A549 (cell line): ENCODE measurements around the gene LDLRAD3. TPM values are rescaled to one million over a fixed set of nuclear protein-coding genes. Genes with fewer than 3 reads are reported as not detected.

Source experiments
- ATAC-seq, 2 experiments: fragments of 200-7000 bp in 1 of 2; fragments of >200 bp in 1 of 2; cut with Nextera tagmentation in 1 of 2; cut with Tn5 transposase in 1 of 2; 3 replicates each; pipeline versions ENCODE4 v1.8.0 to v1.9.1; 2018 to 2020; ENCODE audit warnings: mild to moderate bottlenecking in 1 of 2, moderate library complexity in 1 of 2
- CTCF ChIA-PET: fragments of 300-600 bp; sonication (Branson Sonifier 250); formaldehyde crosslinking; extraction: SDS; loops from one replicate; lab custom pipeline; 2021; ENCODE audit warnings: antibody characterized with exemption, inconsistent platforms; lab: Yijun Ruan, JAX
- POLR2A ChIA-PET: fragments of 350-600 bp; formaldehyde crosslinking; extraction: SDS; loops from one replicate; lab custom pipeline; 2021; ENCODE audit warnings: antibody characterized with exemption, inconsistent platforms; lab: Yijun Ruan, JAX
- DNase-seq, 2 experiments: peaks; one replicate each; pipeline versions ENCODE4 v3.0.0 to v3.0.0-alpha.2; 2011 to 2016; ENCODE audit warnings: low read depth in 1 of 2, low spot score in 1 of 2
- FAIRE-seq: peaks from 2 replicates; lab custom pipeline; 2011; peaks lifted over from hg19 to GRCh38; lab: Jason Lieb, UNC
- H3K27ac ChIP-seq, 2 experiments: fragments of >200 bp; sonication (Bioruptor Twin); formaldehyde crosslinking; 3 replicates each; pipeline ENCODE4 v1.5.1; 2016 to 2017
- H3K4me1 ChIP-seq: fragments of >200 bp; sonication (Bioruptor Twin); formaldehyde crosslinking; 3 replicates; pipeline ENCODE4 v1.6.1; 2016
- H3K4me2 ChIP-seq: fragments of >200 bp; sonication (Bioruptor Twin); formaldehyde crosslinking; 3 replicates; pipeline ENCODE4 v1.6.1; 2016
- H3K4me3 ChIP-seq: fragments of >200 bp; sonication (Bioruptor Twin); formaldehyde crosslinking; 3 replicates; pipeline ENCODE4 v1.5.1; 2016
- H3K9me3 ChIP-seq: fragments of >200 bp; sonication (Bioruptor Twin); formaldehyde crosslinking; 3 replicates; pipeline ENCODE4 v1.6.1; 2016
- BHLHE40 ChIP-seq: IDR thresholded peaks from 2 replicates; pipeline ENCODE4 v1.6.1; 2012; ENCODE audit warnings: low read depth, low read length, inconsistent platforms
- CBX2 ChIP-seq: fragments of 200-600 bp; sonication (generic); IDR thresholded peaks from 2 replicates; pipeline ENCODE4 v1.6.1; 2016; ENCODE audit warnings: low read depth, mild to moderate bottlenecking, borderline replicate concordance
- CBX8 ChIP-seq: fragments of 200-600 bp; sonication (generic); IDR thresholded peaks from 2 replicates; pipeline ENCODE4 v1.6.1; 2016
- E2F6 ChIP-seq: IDR thresholded peaks from 2 replicates; pipeline ENCODE4 v1.6.1; 2012; ENCODE audit warnings: low read depth, borderline replicate concordance
- EHF ChIP-seq: fragments of 250-450 bp; sonication (Bioruptor Pico); IDR thresholded peaks from 2 replicates; pipeline ENCODE4 v1.5.0; 2020; ENCODE audit warnings: mild to moderate bottlenecking
- EP300 ChIP-seq, 2 experiments: fragments of >200 bp; sonication (Bioruptor Twin); formaldehyde crosslinking; IDR thresholded peaks; 2 replicates in 1 of 2; 3 replicates in 1 of 2; pipeline ENCODE4 v1.6.1; 2016 to 2017
- ESRRA ChIP-seq: fragments of 150-350 bp; IDR thresholded peaks from 2 replicates; pipeline ENCODE4 v1.6.1; 2014; ENCODE audit warnings: mild to moderate bottlenecking, low read length, borderline replicate concordance
- GATA3 ChIP-seq: IDR thresholded peaks from 2 replicates; pipeline ENCODE4 v1.6.1; 2012; ENCODE audit warnings: borderline replicate concordance
- HDAC2 ChIP-seq: fragments of 200-600 bp; sonication (generic); IDR thresholded peaks from 2 replicates; pipeline ENCODE4 v1.6.1; 2016
- HMGXB4 ChIP-seq: fragments of 250-450 bp; sonication (Bioruptor Pico); IDR thresholded peaks from 2 replicates; pipeline ENCODE4 v1.5.0; 2021; ENCODE audit warnings: mild to moderate bottlenecking, moderate library complexity, borderline replicate concordance
- HOXA7 ChIP-seq: fragments of 250-450 bp; sonication (Bioruptor Pico); IDR thresholded peaks from 2 replicates; pipeline ENCODE4 v1.5.0; 2020; ENCODE audit warnings: mild to moderate bottlenecking, moderate library complexity
- HOXB13 ChIP-seq: fragments of 250-450 bp; sonication (Bioruptor Pico); IDR thresholded peaks from 2 replicates; pipeline ENCODE4 v1.5.0; 2020; ENCODE audit warnings: low read depth, mild to moderate bottlenecking, moderate library complexity
- JUNB ChIP-seq: fragments of >200 bp; sonication (Bioruptor Twin); formaldehyde crosslinking; IDR thresholded peaks from 2 replicates; pipeline ENCODE4 v1.6.1; 2016
- KDM5A ChIP-seq: fragments of 200-600 bp; sonication (generic); IDR thresholded peaks from 2 replicates; pipeline ENCODE4 v1.6.1; 2016; ENCODE audit warnings: antibody characterized with exemption, mild to moderate bottlenecking
- MAZ ChIP-seq: fragments of 150-350 bp; IDR thresholded peaks from 2 replicates; pipeline ENCODE4 v1.6.1; 2014; ENCODE audit warnings: antibody characterized with exemption, low read depth, low read length, borderline replicate concordance
- PHF8 ChIP-seq: fragments of 200-600 bp; sonication (generic); IDR thresholded peaks from 2 replicates; pipeline ENCODE4 v1.6.1; 2016; ENCODE audit warnings: low read depth, mild to moderate bottlenecking, antibody characterized with exemption, moderate library complexity, borderline replicate concordance
- POLR2A ChIP-seq: IDR thresholded peaks from 2 replicates; pipeline ENCODE4 v1.6.1; 2012; ENCODE audit warnings: mild to moderate bottlenecking, low read length
- RARB ChIP-seq: fragments of 250-450 bp; sonication (Bioruptor Pico); IDR thresholded peaks from 2 replicates; pipeline ENCODE4 v1.8.0; 2021; ENCODE audit warnings: mild to moderate bottlenecking, moderate library complexity
- RCOR1 ChIP-seq: fragments of 150-350 bp; IDR thresholded peaks from 2 replicates; pipeline ENCODE4 v1.6.1; 2014; ENCODE audit warnings: antibody characterized with exemption, low read length, low read depth
- REST ChIP-seq: fragments of 200-600 bp; sonication (generic); IDR thresholded peaks from 2 replicates; pipeline ENCODE4 v1.6.1; 2016; ENCODE audit warnings: antibody characterized with exemption, mild to moderate bottlenecking, moderate library complexity
- SMC3 ChIP-seq: fragments of >200 bp; sonication (Bioruptor Twin); formaldehyde crosslinking; IDR thresholded peaks from 3 replicates; pipeline ENCODE4 v1.6.1; 2018; ENCODE audit warnings: inconsistent platforms
- TFCP2L1 ChIP-seq: fragments of 250-450 bp; sonication (Bioruptor Pico); IDR thresholded peaks from 2 replicates; pipeline ENCODE4 v1.5.0; 2021; ENCODE audit warnings: mild to moderate bottlenecking
- USF2 ChIP-seq: fragments of 450-650 bp; IDR thresholded peaks from 2 replicates; pipeline ENCODE4 v1.6.1; 2014; ENCODE audit warnings: antibody characterized with exemption
- ZC3H11A ChIP-seq: fragments of 450-650 bp; IDR thresholded peaks from 2 replicates; pipeline ENCODE4 v1.6.1; 2014; ENCODE audit warnings: antibody characterized with exemption, mild to moderate bottlenecking
- ZFP36 ChIP-seq: fragments of 450-650 bp; IDR thresholded peaks from 2 replicates; pipeline ENCODE4 v1.6.1; 2014; ENCODE audit warnings: borderline replicate concordance; ENCODE audit not compliant: partially characterized antibody
- ZSCAN20 ChIP-seq: fragments of 250-450 bp; sonication (Bioruptor Pico); IDR thresholded peaks from 2 replicates; pipeline ENCODE4 v1.8.0; 2022; ENCODE audit warnings: mild to moderate bottlenecking, moderate library complexity
- WGBS: methylation state at CpG from one replicate; pipeline ENCODE4 v1.1.6; 2017; ENCODE audit errors: missing lambda C conversion rate; 5-methylcytosine and 5-hydroxymethylcytosine counted together
- polyA plus RNA-seq, 4 experiments: library from polyadenylated mRNA; depleted of rRNA in 3 of 4; stranded (reverse); fragments of >200 nt; fragmentation: RNase III in 1 of 4; extraction: RNeasy Plus Mini Kit Qiagen cat#74134 plus additional on column Dnase treatment in 1 of 4; gene quantifications; 2 replicates in 3 of 4; 3 replicates in 1 of 4; pipeline ENCODE4 v1.2.3, GENCODE V29; 2011 to 2017

LDLRAD3 gene
- polyA plus RNA-seq, 2 of the 4 experiments (the other 2 are of a cell fraction), result 10.5 to 13.2 TPM

GRCh38 chr11:36266767-36267166, 322.9 kb downstream of the LDLRAD3 start:
- TF ChIP-seq CBX2 (no peak), ESRRA (no peak), PHF8 (no peak), POLR2A (no peak), EHF (CRISPR knock-in tag) (no peak), HOXA7 (no peak), HMGXB4 (CRISPR knock-in tag) (no peak), KDM5A (no peak), ZC3H11A (no peak), MAZ (no peak), EP300 (IDR thresholded peaks at IDR 0.05) (no peak), RCOR1 (no peak), USF2 (no peak), HOXB13 (CRISPR knock-in tag) (no peak)
- ATAC-seq (no peak; a peak in 1 of 6 replicates), DNase-seq (no peak), FAIRE-seq (no peak)
- 23% methylated on average over 5 of the region's 5 CpGs for WGBS
- ChIA-PET CTCF (interaction anchor here (0.7 to 8.6 kb wide), 36 partner anchors 8 to 823 kb away, joined by 3 to 94 read pairs (median 4); partner anchors contain the start of gene FJX1), POLR2A (interaction anchor here (1.0 kb wide), 1 partner anchor 212 kb away, joined by 4 read pairs; no protein-coding TSS in a partner anchor)
- H3K4me1 ChIP-seq, result no peaks in the 10 kb centered on the region
- no peaks in the 10 kb centered on the region for H3K9me3 ChIP-seq
- no peak overlapping the region for H3K4me2 ChIP-seq
- H3K27ac ChIP-seq, result no peak overlapping the region
- H3K4me3 ChIP-seq, result no peak overlapping the region

- ATAC-seq (no peak), DNase-seq (no peak), FAIRE-seq (no peak)
- POLR2A ChIA-PET, result no interaction called here
- CTCF ChIA-PET, result interaction anchor here (0.6 to 8.6 kb wide), 12 partner anchors 7 to 1355 kb away, joined by 3 to 94 read pairs (median 5); no protein-coding TSS in a partner anchor
- Histone ChIP-seq H3K4me2 (no peak overlapping the region), H3K9me3 (no peaks in the 10 kb centered on the region), H3K4me1 (no peaks in the 10 kb centered on the region), H3K4me3 (no peak overlapping the region), H3K27ac (no peak overlapping the region)
- TF ChIP-seq BHLHE40 (no peak), E2F6 (no peak), EHF (CRISPR knock-in tag) (no peak), USF2 (no peak), RARB (CRISPR knock-in tag) (no peak), GATA3 (no peak), JUNB (no peak), SMC3 (no peak), HDAC2 (no peak), ESRRA (no peak), ZFP36 (no peak), TFCP2L1 (no peak), ZSCAN20 (CRISPR knock-in tag) (no peak), REST (no peak), CBX8 (no peak), HMGXB4 (CRISPR knock-in tag) (no peak)
- 52% methylated on average over 8 of the region's 8 CpGs for WGBS
Measured at GRCh38 chr11:36268337-36268985, 324.6 kb downstream of the LDLRAD3 start.
